Stimulated activated naive CD8-positive, alpha-beta T cell treated with anti-CD3 and anti-CD28 coated beads, Interleukin-15, Interleukin-2, amounts not matched to agents 100 ng/mL and 50 ng/mL, for 24 hours (primary cell): ENCODE data around the gene UQCC3.

Experiments used
- H3K27ac Mint-ChIP-seq: one replicate; pipeline ENCODE4 v1.8.0; 2021; ENCODE audit warnings: mild to moderate bottlenecking, mixed read lengths
- H3K27me3 Mint-ChIP-seq: one replicate; pipeline ENCODE4 v1.8.0; 2021; ENCODE audit warnings: mixed read lengths
- H3K36me3 Mint-ChIP-seq: one replicate; pipeline ENCODE4 v1.8.0; 2021; ENCODE audit warnings: low read depth, mixed read lengths
- H3K4me1 Mint-ChIP-seq: one replicate; pipeline ENCODE4 v1.8.0; 2021; ENCODE audit warnings: low read depth, mixed read lengths
- H3K4me3 Mint-ChIP-seq: one replicate; pipeline ENCODE4 v1.8.0; 2021; ENCODE audit warnings: mild to moderate bottlenecking, mixed read lengths
- H3K9me3 Mint-ChIP-seq: one replicate; pipeline ENCODE4 v1.8.0; 2021; ENCODE audit warnings: mixed read lengths

UQCC3 gene

DNA sequence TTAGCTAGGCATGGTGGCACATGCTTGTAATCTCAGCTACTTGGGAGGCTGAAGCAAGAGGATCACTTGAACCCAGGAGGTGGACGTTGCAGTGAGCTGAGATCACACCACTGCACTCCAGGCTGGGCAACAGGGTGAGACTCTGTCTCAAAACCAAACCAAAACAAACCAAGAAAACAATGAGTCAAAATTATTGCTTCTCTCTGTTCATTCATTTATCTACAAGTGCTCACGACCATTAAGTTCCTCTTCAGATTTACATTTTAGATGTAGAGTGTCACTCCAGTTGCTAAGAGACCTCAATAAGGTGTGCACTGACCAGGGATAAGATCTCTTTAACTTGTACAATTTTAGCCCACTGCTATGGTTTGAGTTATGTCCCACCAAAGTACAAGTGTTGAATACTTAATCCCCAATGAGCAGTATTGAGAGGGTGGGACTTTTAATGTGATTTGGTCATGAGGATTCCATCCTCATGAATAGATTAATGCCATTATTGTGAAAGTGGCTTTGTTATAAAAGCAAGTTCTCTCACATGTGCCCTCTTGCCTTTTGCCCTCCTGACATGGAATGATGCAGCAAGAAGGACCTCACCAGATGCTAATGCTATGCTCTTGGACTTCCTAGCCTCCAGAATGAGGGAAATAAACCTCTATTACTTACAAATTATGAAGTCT, 48.0 kb downstream of the UQCC3 start:
- H3K4me1 Mint-ChIP-seq: peaks cover 45% of the 10 kb centered on the region
- H3K4me3 Mint-ChIP-seq: no peak overlapping the region
- no peaks in the 10 kb centered on the region for H3K27me3 Mint-ChIP-seq
- H3K27ac Mint-ChIP-seq: peak overlapping the region; percentile 37
- H3K36me3 Mint-ChIP-seq: peaks cover 88% of the 10 kb centered on the region
- H3K9me3 Mint-ChIP-seq: no peaks in the 10 kb centered on the region

- H3K27ac Mint-ChIP-seq: peak overlapping the region; percentile 66
- H3K4me3 Mint-ChIP-seq: no peak overlapping the region
- H3K27me3 Mint-ChIP-seq: no peaks in the 10 kb centered on the region
- peaks cover 83% of the 10 kb centered on the region for H3K36me3 Mint-ChIP-seq
- no peaks in the 10 kb centered on the region for H3K9me3 Mint-ChIP-seq
- H3K4me1 Mint-ChIP-seq: peaks cover 53% of the 10 kb centered on the region
These were observed 50.5 kb downstream of the UQCC3 start for GRCh38 chr11:62721994-62722393.
